Stomach (tissue), 4 donors: ENCODE results near the gene ASXL2.

ENCODE experiments used
- POLR2A ChIP-seq, 4 donors: fragments of 450-650 bp; IDR thresholded peaks; one replicate each; pipeline ENCODE4 v1.6.1; 2016; ENCODE audit warnings: antibody characterized with exemption in 4 of 4, control low read depth in 2 of 4, mild to moderate bottlenecking in 1 of 4, moderate library complexity in 1 of 4
- POLR2AphosphoS5 ChIP-seq, 3 donors: sonication (generic); formaldehyde crosslinking; IDR thresholded peaks; one replicate each; pipeline ENCODE4 v1.6.1; 2016; ENCODE audit warnings: antibody characterized with exemption in 3 of 3
- TF ChIP-seq, protein P1 (sequence below), 7 experiments: fragments of 450-650 bp in 4 of 7; fragments of 200-600 bp in 3 of 7; sonication (generic) in 3 of 7; IDR thresholded peaks; one replicate each; pipeline ENCODE4 v1.5.1; 2016 to 2019; ENCODE audit warnings: antibody characterized with exemption in 7 of 7, control low read depth in 2 of 7, mild to moderate bottlenecking in 1 of 7

DNA sequence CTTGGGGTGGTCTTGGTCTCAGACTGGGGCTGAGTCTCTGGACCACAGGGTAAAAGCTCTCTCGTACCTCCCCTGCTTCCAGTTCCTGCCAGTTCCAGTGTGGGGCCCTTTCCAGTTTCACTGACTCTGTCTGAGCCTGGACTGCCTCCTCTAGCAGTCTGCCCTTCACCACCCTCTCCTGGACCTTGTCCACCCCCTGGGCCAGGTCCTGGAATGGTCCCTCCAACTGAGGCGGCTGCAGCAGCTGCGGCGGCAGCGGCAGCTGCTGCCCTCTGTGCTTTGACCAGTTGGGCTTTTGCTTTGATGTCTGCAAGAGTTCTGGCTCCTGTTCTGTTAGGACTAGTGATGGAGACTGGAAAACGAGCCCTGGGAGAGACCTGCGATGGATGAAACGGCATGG, 134.2 kb downstream of the ASXL2 start:
- TF ChIP-seq, protein P1, sequence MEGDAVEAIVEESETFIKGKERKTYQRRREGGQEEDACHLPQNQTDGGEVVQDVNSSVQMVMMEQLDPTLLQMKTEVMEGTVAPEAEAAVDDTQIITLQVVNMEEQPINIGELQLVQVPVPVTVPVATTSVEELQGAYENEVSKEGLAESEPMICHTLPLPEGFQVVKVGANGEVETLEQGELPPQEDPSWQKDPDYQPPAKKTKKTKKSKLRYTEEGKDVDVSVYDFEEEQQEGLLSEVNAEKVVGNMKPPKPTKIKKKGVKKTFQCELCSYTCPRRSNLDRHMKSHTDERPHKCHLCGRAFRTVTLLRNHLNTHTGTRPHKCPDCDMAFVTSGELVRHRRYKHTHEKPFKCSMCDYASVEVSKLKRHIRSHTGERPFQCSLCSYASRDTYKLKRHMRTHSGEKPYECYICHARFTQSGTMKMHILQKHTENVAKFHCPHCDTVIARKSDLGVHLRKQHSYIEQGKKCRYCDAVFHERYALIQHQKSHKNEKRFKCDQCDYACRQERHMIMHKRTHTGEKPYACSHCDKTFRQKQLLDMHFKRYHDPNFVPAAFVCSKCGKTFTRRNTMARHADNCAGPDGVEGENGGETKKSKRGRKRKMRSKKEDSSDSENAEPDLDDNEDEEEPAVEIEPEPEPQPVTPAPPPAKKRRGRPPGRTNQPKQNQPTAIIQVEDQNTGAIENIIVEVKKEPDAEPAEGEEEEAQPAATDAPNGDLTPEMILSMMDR (IDR thresholded peaks at IDR 0.05): no peak
- no peak for TF ChIP-seq POLR2AphosphoS5 (IDR thresholded peaks at IDR 0.05)
- no peak for TF ChIP-seq POLR2A (IDR thresholded peaks at IDR 0.05)
